Putamen (tissue), 1 donor: ENCODE measurements around the gene CAB39.

Source experiments
- DNase-seq: peaks from one replicate; pipeline ENCODE4 v3.0.0-alpha.2; 2016; ENCODE audit warnings: low spot score

CAB39 gene

GRCh38 chr2:230712443-230713330 lies at the start of gene CAB39:
CAB39 (plus strand) TSS chr2:230712842; CDS start chr2:230760002, 47,160 bp downstream.
- DNase-seq = peak; percentile 90

- no peak for DNase-seq
These were observed 48.5 kb upstream of the CAB39 start for GRCh38 chr2:230664128-230664527.

- no peak for DNase-seq
These were observed 47.8 kb upstream of the CAB39 start for GRCh38 chr2:230664844-230665243.

- DNase-seq = no peak
These were observed 47.4 kb upstream of the CAB39 start for GRCh38 chr2:230665263-230665691.

- no peak for DNase-seq
These were observed 46.2 kb upstream of the CAB39 start for GRCh38 chr2:230666446-230666845.

- DNase-seq = no peak
These were observed 45.5 kb upstream of the CAB39 start for GRCh38 chr2:230666885-230667712.

- DNase-seq = peak; percentile 32
These were observed 44.3 kb upstream of the CAB39 start for GRCh38 chr2:230668184-230668938.

GRCh38 chr2:230668939-230669303 lies 43.7 kb upstream of the CAB39 start:
- DNase-seq = no peak

- no peak for DNase-seq
These were observed 43.2 kb upstream of the CAB39 start for GRCh38 chr2:230669386-230669950.

GRCh38 chr2:230671117-230671516 lies 41.5 kb upstream of the CAB39 start:
- no peak for DNase-seq

GRCh38 chr2:230672836-230673235 lies 39.8 kb upstream of the CAB39 start:
- DNase-seq = no peak

- no peak for DNase-seq
These were observed 38.2 kb upstream of the CAB39 start for GRCh38 chr2:230674401-230674800.

- DNase-seq = no peak
These were observed 37.5 kb upstream of the CAB39 start for GRCh38 chr2:230674966-230675672.

GRCh38 chr2:230676546-230676945 lies 36.1 kb upstream of the CAB39 start:
- no peak for DNase-seq

- no peak for DNase-seq
These were observed 35.3 kb upstream of the CAB39 start for GRCh38 chr2:230677201-230677946.

GRCh38 chr2:230678018-230678417 lies 34.6 kb upstream of the CAB39 start:
- DNase-seq = no peak

- no peak for DNase-seq
These were observed 34.2 kb upstream of the CAB39 start for GRCh38 chr2:230678451-230678850.

- no peak for DNase-seq
These were observed 32.0 kb upstream of the CAB39 start for GRCh38 chr2:230680463-230681170.

- DNase-seq = no peak
These were observed 31.5 kb upstream of the CAB39 start for GRCh38 chr2:230681171-230681545.

- DNase-seq = no peak
These were observed 30.1 kb upstream of the CAB39 start for GRCh38 chr2:230682546-230682945.
